Esophagus muscularis mucosa (tissue), 3 donors: ENCODE data around the gene LHX3.

Source experiments
- CTCF ChIP-seq, 3 experiments: fragments of 200-600 bp in 2 of 3; fragments of 450-650 bp in 1 of 3; sonication (generic) in 2 of 3; IDR thresholded peaks; one replicate each; pipeline ENCODE4 v1.5.1; 2017 to 2019; ENCODE audit warnings: antibody characterized with exemption in 3 of 3, mild to moderate bottlenecking in 2 of 3, moderate library complexity in 1 of 3
- POLR2AphosphoS5 ChIP-seq, 2 donors: sonication (generic); formaldehyde crosslinking; IDR thresholded peaks; one replicate each; pipeline ENCODE4 v1.6.1; 2017; ENCODE audit warnings: antibody characterized with exemption in 2 of 2

GRCh38 chr9:136247947-136248637 lies 43.2 kb upstream of the LHX3 start:
- TF ChIP-seq CTCF (IDR thresholded peaks at IDR 0.05) (no peak), POLR2AphosphoS5 (IDR thresholded peaks at IDR 0.05) (no peak)
